ENCODE measurements around the gene AOPEP. TPM values are rescaled to one million over a fixed set of nuclear protein-coding genes. Genes with fewer than 3 reads are reported as not detected.

The AOPEP gene
- total and polyA plus RNA-seq, 11 donors = 105 to 310 (median 185) TPM

- DNase-seq (no peak), ATAC-seq (no peak)
- Histone ChIP-seq H3K9me3 (no peaks in the 10 kb centered on the region), H3K4me1 (peaks cover 0 to 51% (median 32%) of the 10 kb centered on the region in 12 donors), H3K36me3 (no peaks in the 10 kb centered on the region), H3K27me3 (peaks cover 0 to 3% (median 0%) of the 10 kb centered on the region in 9 donors), H3K27ac (peak overlapping the region in 8 of 12 donors; percentile 41 to 88 (median 81)), H3K4me3 (no peak overlapping the region)
- 96 to 99% (median 97%) methylated on average over 5 of the region's 5 CpGs for WGBS, 4 donors
- intact Hi-C loops (cut with DNase I) = loop anchor here in 6 of 10 donors (5.0 to 10.0 kb wide), 3 partner anchors 45 to 115 kb away; no protein-coding TSS in a partner anchor
- no peak for TF ChIP-seq POLR2A (IDR thresholded peaks at IDR 0.05)
- TF ChIP-seq CTCF (IDR thresholded peaks at IDR 0.05) = no peak
Observed at GRCh38 chr9:94997727-94998126, 271.2 kb downstream of the AOPEP start.

- H3K4me3 ChIP-seq = no peak overlapping the region
- no peaks in the 10 kb centered on the region for H3K36me3 ChIP-seq
- H3K4me1 ChIP-seq = peaks cover 0 to 59% (median 40%) of the 10 kb centered on the region in 12 donors
- DNase-seq (no peak), ATAC-seq (no peak)
- no peaks in the 10 kb centered on the region for H3K9me3 ChIP-seq
- peak overlapping the region in 9 of 12 donors; percentile 47 to 100 (median 88) for H3K27ac ChIP-seq
- no peak for TF ChIP-seq POLR2A (IDR thresholded peaks at IDR 0.05)
- no peak for TF ChIP-seq CTCF (IDR thresholded peaks at IDR 0.05)
- peaks cover 0 to 17% (median 0%) of the 10 kb centered on the region in 9 donors for H3K27me3 ChIP-seq
- WGBS, 4 donors = 39 to 50% (median 45%) methylated on average over 3 of the region's 3 CpGs
- intact Hi-C loops (cut with DNase I) = loop anchor here in 6 of 10 donors (5.0 to 10.0 kb wide), 6 partner anchors 45 to 315 kb away; no protein-coding TSS in a partner anchor
Observed at GRCh38 chr9:94999832-95000231, 273.3 kb downstream of the AOPEP start.

GRCh38 chr9:95000821-95001220 is 274.3 kb downstream of the AOPEP start:
- TF ChIP-seq POLR2A (IDR thresholded peaks at IDR 0.05) (no peak), CTCF (IDR thresholded peaks at IDR 0.05) (no peak)
- peaks cover 0 to 17% (median 0%) of the 10 kb centered on the region in 9 donors for H3K27me3 ChIP-seq
- peaks cover 0 to 49% (median 31%) of the 10 kb centered on the region in 12 donors for H3K4me1 ChIP-seq
- H3K4me3 ChIP-seq = peak overlapping the region in 11 of 12 donors; percentile 1 to 55 (median 36)
- no peaks in the 10 kb centered on the region for H3K36me3 ChIP-seq
- peak overlapping the region; percentile 47 to 100 (median 87) for H3K27ac ChIP-seq
- DNase-seq (no peak), ATAC-seq (no peak)
- H3K9me3 ChIP-seq = no peaks in the 10 kb centered on the region
- WGBS, 4 donors = 50 to 68% (median 53%) methylated on average over 6 of the region's 6 CpGs
- intact Hi-C loops (cut with DNase I) = loop anchor here in 2 of 10 donors (5.0 to 10.0 kb wide), 3 partner anchors 46 to 316 kb away; no protein-coding TSS in a partner anchor

GRCh38 chr9:95001720-95002119 is 275.2 kb downstream of the AOPEP start:
- intact Hi-C loops (cut with DNase I) = loop anchor here in 2 of 10 donors (5.0 to 10.0 kb wide), 3 partner anchors 47 to 317 kb away; no protein-coding TSS in a partner anchor
- TF ChIP-seq CTCF (IDR thresholded peaks at IDR 0.05) (no peak), POLR2A (IDR thresholded peaks at IDR 0.05) (no peak)
- Histone ChIP-seq H3K27me3 (peaks cover 0 to 17% (median 0%) of the 10 kb centered on the region in 9 donors), H3K36me3 (no peaks in the 10 kb centered on the region), H3K27ac (peak overlapping the region in 9 of 12 donors; percentile 74 to 100 (median 88)), H3K4me3 (no peak overlapping the region), H3K4me1 (peaks cover 0 to 42% (median 26%) of the 10 kb centered on the region in 12 donors), H3K9me3 (no peaks in the 10 kb centered on the region)
- DNase-seq (no peak), ATAC-seq (no peak)
- WGBS, 4 donors = 94 to 98% (median 97%) methylated on average over 7 of the region's 7 CpGs

All from heart left ventricle (tissue), 16 donors.